WI38 (cell line): ENCODE measurements around the gene GRAMD1A.

Source experiments
- H3K4me3 ChIP-seq: 2 replicates; pipeline ENCODE4 v1.5.1; 2011; ENCODE audit warnings: low read depth, mild to moderate bottlenecking, control low read depth, low read length
- TF ChIP-seq, protein P1 (sequence below): IDR thresholded peaks from 2 replicates; pipeline ENCODE4 v1.5.1; 2012; ENCODE audit warnings: low read depth, mild to moderate bottlenecking, control low read depth, low read length

GRAMD1A gene

DNA sequence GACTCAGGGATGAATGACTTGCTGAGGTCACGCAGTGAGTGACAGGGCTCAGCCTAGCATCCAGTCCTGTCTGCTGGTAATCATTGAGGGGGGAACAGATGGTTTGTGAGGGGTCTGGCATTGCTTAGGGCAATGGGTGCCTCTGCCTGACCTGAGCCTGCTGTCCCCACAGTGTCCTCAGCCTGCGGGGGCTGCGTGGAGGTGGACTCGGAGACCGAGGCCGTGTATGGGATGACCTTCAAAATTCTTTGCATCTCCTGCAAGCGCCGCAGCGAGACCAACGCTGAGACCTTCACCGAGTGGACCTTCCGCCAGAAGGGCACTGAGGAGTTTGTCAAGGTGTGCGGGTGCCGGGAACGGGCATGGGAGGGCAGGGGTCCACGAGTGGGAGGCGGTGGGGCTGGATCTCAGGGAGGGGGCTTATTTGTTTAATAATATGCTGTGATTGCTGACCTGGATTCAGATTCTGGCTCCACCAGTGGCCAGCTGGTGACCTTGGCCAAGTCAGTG lies 32.3 kb downstream of the GRAMD1A start:
- TF ChIP-seq, protein P1, sequence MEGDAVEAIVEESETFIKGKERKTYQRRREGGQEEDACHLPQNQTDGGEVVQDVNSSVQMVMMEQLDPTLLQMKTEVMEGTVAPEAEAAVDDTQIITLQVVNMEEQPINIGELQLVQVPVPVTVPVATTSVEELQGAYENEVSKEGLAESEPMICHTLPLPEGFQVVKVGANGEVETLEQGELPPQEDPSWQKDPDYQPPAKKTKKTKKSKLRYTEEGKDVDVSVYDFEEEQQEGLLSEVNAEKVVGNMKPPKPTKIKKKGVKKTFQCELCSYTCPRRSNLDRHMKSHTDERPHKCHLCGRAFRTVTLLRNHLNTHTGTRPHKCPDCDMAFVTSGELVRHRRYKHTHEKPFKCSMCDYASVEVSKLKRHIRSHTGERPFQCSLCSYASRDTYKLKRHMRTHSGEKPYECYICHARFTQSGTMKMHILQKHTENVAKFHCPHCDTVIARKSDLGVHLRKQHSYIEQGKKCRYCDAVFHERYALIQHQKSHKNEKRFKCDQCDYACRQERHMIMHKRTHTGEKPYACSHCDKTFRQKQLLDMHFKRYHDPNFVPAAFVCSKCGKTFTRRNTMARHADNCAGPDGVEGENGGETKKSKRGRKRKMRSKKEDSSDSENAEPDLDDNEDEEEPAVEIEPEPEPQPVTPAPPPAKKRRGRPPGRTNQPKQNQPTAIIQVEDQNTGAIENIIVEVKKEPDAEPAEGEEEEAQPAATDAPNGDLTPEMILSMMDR: no peak
- H3K4me3 ChIP-seq: no peak overlapping the region

DNA sequence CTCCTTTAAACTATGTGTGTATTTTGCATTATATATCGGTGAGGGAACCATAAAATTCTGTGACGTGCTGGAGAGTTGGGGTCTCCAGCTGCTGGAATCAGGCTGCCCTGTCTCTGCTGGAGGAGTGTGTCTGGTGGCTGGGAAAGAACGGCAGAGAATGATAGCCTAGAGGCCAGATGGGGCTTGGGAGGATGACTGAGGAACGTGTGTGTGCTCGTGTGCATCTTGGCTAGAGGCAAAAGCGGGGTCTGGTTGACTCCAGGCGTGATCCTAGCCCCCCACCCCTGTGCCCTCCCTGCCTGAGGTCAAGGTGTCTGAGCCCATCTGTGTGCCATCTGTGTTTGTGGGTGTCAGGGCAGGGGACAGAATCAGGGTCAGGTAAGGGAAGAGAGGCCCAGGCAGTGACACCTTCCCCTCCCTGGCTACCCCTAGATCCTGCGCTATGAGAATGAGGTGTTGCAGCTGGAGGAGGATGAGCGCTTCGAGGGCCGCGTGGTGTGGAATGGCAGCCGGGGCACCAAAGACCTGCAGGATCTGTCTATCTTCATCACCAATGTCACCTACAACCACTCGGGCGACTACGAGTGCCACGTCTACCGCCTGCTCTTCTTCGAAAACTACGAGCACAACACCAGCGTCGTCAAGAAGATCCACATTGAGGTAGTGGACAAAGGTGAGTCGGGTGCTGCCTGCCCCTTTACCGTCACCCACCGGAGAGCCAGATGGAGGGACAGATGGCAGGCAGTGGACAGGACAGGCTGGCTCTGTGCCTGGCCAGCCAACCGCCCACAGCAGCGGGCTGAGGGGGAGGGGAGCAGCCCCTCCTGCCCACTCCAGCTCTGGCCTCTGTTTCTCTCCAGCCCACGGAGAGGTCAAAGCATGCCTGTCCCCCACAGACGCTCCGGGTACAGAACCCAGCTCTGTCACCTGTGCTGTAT lies 33.2 kb downstream of the GRAMD1A start:
- TF ChIP-seq, protein P1: no peak
- no peak overlapping the region for H3K4me3 ChIP-seq

DNA sequence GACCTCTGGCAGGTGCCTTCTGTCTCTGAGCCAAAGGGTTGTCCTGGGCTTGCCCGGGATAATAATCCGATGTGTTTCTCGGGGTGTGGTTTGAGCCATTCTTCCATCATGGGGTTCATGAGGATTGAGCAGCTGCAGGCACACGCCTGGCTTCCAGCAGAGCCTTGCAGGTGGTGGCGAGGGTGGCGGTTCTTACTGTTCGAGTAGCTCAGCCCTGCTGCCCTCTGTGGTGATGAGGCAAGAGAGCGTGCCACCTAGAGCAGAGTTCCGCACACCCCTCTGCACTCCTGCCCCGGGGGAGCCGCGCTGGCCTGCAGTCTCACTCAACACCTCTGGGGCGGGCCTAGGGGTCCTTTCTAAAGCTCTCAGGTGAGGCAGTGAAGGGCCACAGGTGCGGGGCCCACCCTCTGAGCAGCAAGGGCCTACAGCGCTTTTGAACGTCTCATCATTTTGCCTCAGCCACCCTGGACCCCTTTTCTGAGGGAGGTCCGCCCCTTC lies 33.9 kb downstream of the GRAMD1A start:
- TF ChIP-seq, protein P1: no peak
- no peak overlapping the region for H3K4me3 ChIP-seq

DNA sequence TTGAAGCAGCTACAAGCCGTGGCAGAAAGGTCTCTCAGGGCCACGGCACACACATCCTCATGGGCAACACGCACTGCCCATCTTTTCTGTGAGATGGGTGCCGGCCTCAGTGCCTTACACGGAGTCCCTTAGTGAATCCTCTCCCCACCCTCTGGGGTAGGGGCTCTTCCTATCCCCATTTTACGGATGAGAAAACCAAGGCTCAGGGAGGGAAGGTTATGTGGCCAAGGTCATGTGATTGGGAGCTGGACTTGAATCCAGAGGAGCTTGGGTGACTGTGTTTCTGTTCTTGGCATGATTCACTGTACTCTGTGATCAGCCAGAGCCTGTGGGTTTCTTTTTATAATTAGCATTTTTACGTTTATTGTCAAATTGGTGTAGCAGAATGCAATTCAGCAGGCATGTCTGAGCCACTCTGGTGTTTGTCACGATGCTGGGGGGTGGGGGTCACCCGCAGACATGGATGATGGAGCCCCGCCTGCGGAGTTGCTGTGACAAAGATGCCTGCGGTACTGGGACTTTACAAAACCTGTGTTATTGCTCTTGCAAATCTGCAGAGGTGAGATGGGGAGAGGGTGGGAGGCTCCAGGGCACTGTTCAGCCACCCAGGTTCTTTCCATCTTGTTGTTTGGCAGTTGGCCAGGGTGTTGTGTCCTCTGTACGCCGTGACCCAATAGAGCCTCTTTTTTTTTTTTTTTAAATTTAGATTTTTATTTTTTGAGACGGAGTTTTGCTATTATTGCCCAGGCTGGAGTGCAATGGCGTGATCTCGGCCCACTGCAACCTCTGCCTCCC lies 34.7 kb downstream of the GRAMD1A start:
- no peak overlapping the region for H3K4me3 ChIP-seq
- TF ChIP-seq, protein P1: no peak

DNA sequence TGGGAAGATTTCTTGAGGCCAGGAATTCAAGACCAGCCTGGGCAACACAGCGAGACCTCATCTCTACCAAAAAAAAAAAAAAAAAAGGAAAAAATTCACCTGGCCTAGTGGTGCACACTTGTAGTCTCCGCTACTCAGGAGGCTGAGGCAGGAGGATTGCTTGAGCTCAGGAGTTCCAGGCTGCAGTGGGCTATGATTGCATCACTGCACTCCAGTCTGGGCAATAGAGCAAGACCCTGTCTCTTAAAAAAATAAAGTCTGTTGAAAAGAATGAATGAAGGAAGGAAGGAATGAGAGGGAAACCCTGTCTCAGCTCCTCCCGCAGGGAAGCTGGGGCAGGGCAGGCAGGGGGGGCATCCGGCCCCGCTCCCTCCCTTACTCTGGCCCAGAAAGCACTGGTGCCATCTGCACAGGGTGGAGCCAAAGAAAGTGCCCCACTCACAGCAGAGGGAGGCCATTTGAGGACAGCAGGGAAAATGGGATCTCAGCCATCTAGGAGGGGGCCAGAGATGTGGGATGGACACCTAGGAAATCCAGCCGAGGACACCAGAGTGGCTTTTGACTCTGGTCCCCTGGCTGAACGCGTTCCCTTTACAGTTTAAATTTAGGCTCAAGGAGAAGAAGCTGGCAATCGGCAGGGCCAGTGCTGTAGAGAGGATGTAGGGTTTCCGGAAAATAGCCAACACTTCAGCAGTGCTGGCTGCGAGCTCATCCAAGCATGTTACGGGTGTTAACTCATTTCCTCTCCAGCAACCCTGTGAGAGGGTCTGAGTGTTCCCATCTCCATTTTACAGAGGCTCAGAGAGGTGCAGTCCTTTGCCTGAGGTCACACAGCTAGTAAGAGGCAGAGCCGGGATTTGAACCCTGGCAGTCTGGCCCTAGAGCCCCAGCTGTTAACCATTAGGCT lies 37.8 kb downstream of the GRAMD1A start:
- H3K4me3 ChIP-seq: no peak overlapping the region
- TF ChIP-seq, protein P1: no peak

DNA sequence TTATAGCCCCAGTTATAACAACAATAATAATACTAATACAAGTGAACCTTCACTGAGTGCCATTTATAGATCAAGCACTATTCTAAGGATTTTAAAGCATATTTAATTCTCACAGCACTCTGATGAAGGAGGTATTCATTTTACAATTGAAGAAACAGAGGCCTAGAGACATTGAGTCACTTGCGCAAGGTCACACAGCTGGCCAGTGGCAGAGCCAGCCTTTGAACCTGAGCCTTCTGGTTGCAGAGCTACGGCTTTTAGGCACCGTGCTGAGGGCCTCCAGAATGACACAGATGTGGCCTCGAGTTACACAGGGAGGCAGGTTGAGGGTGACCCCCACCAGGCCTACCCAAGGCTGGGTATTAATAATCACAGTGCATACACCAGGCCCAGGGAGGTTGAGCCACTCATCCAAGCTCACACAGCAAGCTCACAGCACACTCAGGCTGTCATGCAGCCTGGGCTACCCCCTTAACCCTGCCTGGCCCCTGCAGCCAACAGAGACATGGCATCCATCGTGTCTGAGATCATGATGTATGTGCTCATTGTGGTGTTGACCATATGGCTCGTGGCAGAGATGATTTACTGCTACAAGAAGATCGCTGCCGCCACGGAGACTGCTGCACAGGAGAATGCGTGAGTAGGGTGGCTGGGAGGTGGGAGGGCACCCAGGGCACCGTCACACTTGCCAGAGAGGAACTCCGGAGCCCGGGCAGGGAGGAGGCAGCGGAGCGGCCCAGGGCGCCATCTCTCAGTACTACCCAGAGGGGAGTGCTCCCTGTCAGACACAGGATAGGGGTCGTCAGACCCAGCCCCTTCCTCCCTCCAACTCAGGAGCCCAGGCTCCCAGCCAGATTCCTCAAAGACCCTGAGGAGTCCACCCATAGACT lies 38.7 kb downstream of the GRAMD1A start:
- TF ChIP-seq, protein P1: no peak

More for the DNA sequence above, 38.7 kb downstream of the GRAMD1A start:
- H3K4me3 ChIP-seq: no peak overlapping the region
